Inferior parietal cortex (tissue), 1 donor: ENCODE data around the gene RUBCNL.
"Not testable (repeated sequence)": the region's sequence is repeated elsewhere in the genome, so short reads cannot be mapped to it uniquely, and the experiment has no call there.

Experiments
- DNase-seq: peaks from one replicate; pipeline ENCODE4 v3.0.0-alpha.2; 2016; ENCODE audit errors: extremely low spot score

The RUBCNL gene

GRCh38 chr13:46374710-46375109 lies 12.3 kb downstream of the RUBCNL start:
- no peak for DNase-seq

- DNase-seq, result no peak
Measured at GRCh38 chr13:46373623-46374022, 13.4 kb downstream of the RUBCNL start.

GRCh38 chr13:46372938-46373337 lies 14.1 kb downstream of the RUBCNL start:
- DNase-seq, result not testable (repeated sequence)

- no peak for DNase-seq
Measured at GRCh38 chr13:46372071-46372470, 15.0 kb downstream of the RUBCNL start.

- no peak for DNase-seq
Measured at GRCh38 chr13:46369506-46370277, 17.4 kb downstream of the RUBCNL start.

- DNase-seq, result no peak
Measured at GRCh38 chr13:46367617-46368327, 19.3 kb downstream of the RUBCNL start.

- no peak for DNase-seq
Measured at GRCh38 chr13:46361276-46361934, 25.6 kb downstream of the RUBCNL start.

GRCh38 chr13:46360604-46361003 lies 26.4 kb downstream of the RUBCNL start:
- no peak for DNase-seq

- no peak for DNase-seq
Measured at GRCh38 chr13:46359714-46360113, 27.3 kb downstream of the RUBCNL start.

GRCh38 chr13:46355901-46356590 lies 31.0 kb downstream of the RUBCNL start:
- DNase-seq, result no peak

- DNase-seq, result no peak
Measured at GRCh38 chr13:46355088-46355468, 32.0 kb downstream of the RUBCNL start.

GRCh38 chr13:46354156-46355087 lies 32.6 kb downstream of the RUBCNL start:
- no peak for DNase-seq

GRCh38 chr13:46352805-46353204 lies 34.2 kb downstream of the RUBCNL start:
- no peak for DNase-seq

GRCh38 chr13:46350003-46350402 lies 37.0 kb downstream of the RUBCNL start:
- no peak for DNase-seq

- no peak for DNase-seq
Measured at GRCh38 chr13:46348961-46349360, 38.1 kb downstream of the RUBCNL start.

- DNase-seq, result no peak
Measured at GRCh38 chr13:46347277-46347676, 39.8 kb downstream of the RUBCNL start.

- no peak for DNase-seq
Measured at GRCh38 chr13:46345866-46346265, 41.2 kb downstream of the RUBCNL start.

- no peak for DNase-seq
Measured at GRCh38 chr13:46345398-46345797, 41.7 kb downstream of the RUBCNL start.

GRCh38 chr13:46343279-46343994 lies 43.6 kb downstream of the RUBCNL start:
- DNase-seq, result no peak

- no peak for DNase-seq
Measured at GRCh38 chr13:46342538-46342937, 44.5 kb downstream of the RUBCNL start.
